Stomach (tissue), 9 donors: Measurements from ENCODE around the gene HUNK. TPM values are rescaled to one million over a fixed set of nuclear protein-coding genes. Genes with fewer than 3 reads are reported as not detected.

Source experiments
- DNase-seq, 2 donors: peaks; one replicate each; pipeline versions ENCODE4 v3.0.0 to v3.0.0-alpha.2; 2013 to 2019
- H3K27ac ChIP-seq, 5 donors: fragments of 200-600 bp in 4 of 5; sonication (generic) in 4 of 5; one replicate each; pipeline ENCODE4 v1.5.1; 2013 to 2019; ENCODE audit warnings: mild to moderate bottlenecking in 1 of 5, moderate library complexity in 1 of 5
- H3K27me3 ChIP-seq, 3 donors: fragments of 200-600 bp; sonication (generic); one replicate each; pipeline ENCODE4 v1.5.1; 2017 to 2019; ENCODE audit warnings: mixed run types in 1 of 3
- H3K36me3 ChIP-seq, 4 donors: fragments of 200-600 bp; sonication (generic); 1 replicate in 3 of 4; 2 replicates in 1 of 4; pipeline ENCODE4 v1.5.1; 2016 to 2019
- H3K4me1 ChIP-seq, 4 donors: fragments of 200-600 bp; sonication (generic); one replicate each; pipeline ENCODE4 v1.5.1; 2016 to 2019
- H3K4me3 ChIP-seq, 4 donors: fragments of 200-600 bp; sonication (generic) in 3 of 4; one replicate each; pipeline ENCODE4 v1.5.1; 2016 to 2019; ENCODE audit warnings: mild to moderate bottlenecking in 1 of 4
- H3K9me3 ChIP-seq, 4 donors: fragments of 200-600 bp; sonication (generic); one replicate each; pipeline ENCODE4 v1.5.1; 2016 to 2019
- CTCF ChIP-seq, 7 experiments: fragments of 450-650 bp in 4 of 7; fragments of 200-600 bp in 3 of 7; sonication (generic) in 3 of 7; IDR thresholded peaks; one replicate each; pipeline ENCODE4 v1.5.1; 2016 to 2019; ENCODE audit warnings: antibody characterized with exemption in 7 of 7, control low read depth in 2 of 7, mild to moderate bottlenecking in 1 of 7
- EP300 ChIP-seq: sonication (generic); formaldehyde crosslinking; IDR thresholded peaks from one replicate; pipeline ENCODE4 v1.6.1; 2017; ENCODE audit warnings: antibody characterized with exemption
- POLR2A ChIP-seq, 4 donors: fragments of 450-650 bp; IDR thresholded peaks; one replicate each; pipeline ENCODE4 v1.6.1; 2016; ENCODE audit warnings: antibody characterized with exemption in 4 of 4, control low read depth in 2 of 4, mild to moderate bottlenecking in 1 of 4, moderate library complexity in 1 of 4
- POLR2AphosphoS5 ChIP-seq, 3 donors: sonication (generic); formaldehyde crosslinking; IDR thresholded peaks; one replicate each; pipeline ENCODE4 v1.6.1; 2016; ENCODE audit warnings: antibody characterized with exemption in 3 of 3
- WGBS, 5 donors: extraction: QIAGEN DNeasy Blood & Tissue Kit in 3 of 5; methylation state at CpG; one replicate each; pipeline versions ENCODE4 v1.1.5 to v1.1.7; 2013 to 2018; 5-methylcytosine and 5-hydroxymethylcytosine counted together
- intact Hi-C: fragments of 100-400 bp; cut with DNase I; formaldehyde crosslinking; loops from one replicate; pipeline ENCODE4 v1.15.1; 2023; ENCODE audit warnings: low total_unique reads
- polyA plus RNA-seq, 3 donors: library from polyadenylated mRNA; stranded (reverse); fragments of 200-250 nt; gene quantifications; one replicate each; pipeline ENCODE4 v1.2.3, GENCODE V29; 2013
- total RNA-seq, 5 donors: library from RNA; depleted of rRNA; stranded (reverse); fragments of >200 nt; gene quantifications; one replicate each; pipeline versions ENCODE4 v1.1.0 to v1.2.3, GENCODE V29; 2014 to 2016
- donor health status: healthy with polysubstance abuse.
- donor health status: Bipolar disorder and iron deficiency.
- donor health status: healthy.

Gene HUNK
- total and polyA plus RNA-seq, 8 donors: 0.13 to 4.1 (median 1.3) TPM; not detected in 2

GRCh38 chr21:31928656-31929055, 55.8 kb downstream of the HUNK start:
- no peak overlapping the region for H3K27ac ChIP-seq
- H3K4me1 ChIP-seq: no peaks in the 10 kb centered on the region
- peaks cover 0 to 6% (median 0%) of the 10 kb centered on the region in 4 donors for H3K9me3 ChIP-seq
- intact Hi-C loops: no loop called here
- 81 to 94% (median 91%) methylated on average over 4 of the region's 4 CpGs for WGBS, 5 donors
- no peak for DNase-seq
- TF ChIP-seq CTCF (IDR thresholded peaks at IDR 0.05) (no peak), EP300 (no peak), POLR2A (IDR thresholded peaks at IDR 0.05) (no peak), POLR2AphosphoS5 (IDR thresholded peaks at IDR 0.05) (no peak)
- H3K4me3 ChIP-seq: no peak overlapping the region
- H3K27me3 ChIP-seq: no peaks in the 10 kb centered on the region
- H3K36me3 ChIP-seq: no peaks in the 10 kb centered on the region

GRCh38 chr21:31929548-31929947, 56.7 kb downstream of the HUNK start:
- peaks cover 0 to 6% (median 0%) of the 10 kb centered on the region in 4 donors for H3K9me3 ChIP-seq
- TF ChIP-seq EP300 (no peak), CTCF (IDR thresholded peaks at IDR 0.05) (no peak), POLR2A (IDR thresholded peaks at IDR 0.05) (no peak), POLR2AphosphoS5 (IDR thresholded peaks at IDR 0.05) (no peak)
- intact Hi-C loops: no loop called here
- WGBS, 5 donors: 42 to 78% (median 51%) methylated on average over 7 of the region's 7 CpGs
- no peak for DNase-seq
- no peaks in the 10 kb centered on the region for H3K36me3 ChIP-seq
- no peak overlapping the region for H3K27ac ChIP-seq
- H3K27me3 ChIP-seq: no peaks in the 10 kb centered on the region
- H3K4me3 ChIP-seq: no peak overlapping the region
- no peaks in the 10 kb centered on the region for H3K4me1 ChIP-seq

- Histone ChIP-seq H3K27ac (no peak overlapping the region), H3K4me1 (no peaks in the 10 kb centered on the region), H3K4me3 (no peak overlapping the region), H3K36me3 (no peaks in the 10 kb centered on the region), H3K27me3 (no peaks in the 10 kb centered on the region), H3K9me3 (peaks cover 0 to 6% (median 0%) of the 10 kb centered on the region in 4 donors)
- WGBS, 5 donors: 92 to 100% (median 95%) methylated on average over 7 of the region's 7 CpGs
- TF ChIP-seq POLR2A (IDR thresholded peaks at IDR 0.05) (no peak), EP300 (no peak), CTCF (IDR thresholded peaks at IDR 0.05) (no peak), POLR2AphosphoS5 (IDR thresholded peaks at IDR 0.05) (no peak)
- intact Hi-C loops: no loop called here
- DNase-seq: no peak
Measured at GRCh38 chr21:31930001-31930400, 57.2 kb downstream of the HUNK start.

GRCh38 chr21:31931644-31932469, 59.0 kb downstream of the HUNK start:
- intact Hi-C loops: no loop called here
- no peaks in the 10 kb centered on the region for H3K4me1 ChIP-seq
- H3K4me3 ChIP-seq: no peak overlapping the region
- H3K27ac ChIP-seq: no peak overlapping the region
- no peak for DNase-seq
- 90 to 96% (median 93%) methylated on average over 23 of the region's 23 CpGs for WGBS, 5 donors
- H3K36me3 ChIP-seq: no peaks in the 10 kb centered on the region
- H3K27me3 ChIP-seq: no peaks in the 10 kb centered on the region
- TF ChIP-seq CTCF (IDR thresholded peaks at IDR 0.05) (no peak), POLR2A (IDR thresholded peaks at IDR 0.05) (no peak), EP300 (no peak), POLR2AphosphoS5 (IDR thresholded peaks at IDR 0.05) (no peak)
- no peaks in the 10 kb centered on the region for H3K9me3 ChIP-seq
